Measurements from ENCODE around the gene MAZ.
"Not testable (repeated sequence)": the region's sequence is repeated elsewhere in the genome, so short reads cannot be mapped to it uniquely, and the experiment has no call there.

The MAZ gene

DNA sequence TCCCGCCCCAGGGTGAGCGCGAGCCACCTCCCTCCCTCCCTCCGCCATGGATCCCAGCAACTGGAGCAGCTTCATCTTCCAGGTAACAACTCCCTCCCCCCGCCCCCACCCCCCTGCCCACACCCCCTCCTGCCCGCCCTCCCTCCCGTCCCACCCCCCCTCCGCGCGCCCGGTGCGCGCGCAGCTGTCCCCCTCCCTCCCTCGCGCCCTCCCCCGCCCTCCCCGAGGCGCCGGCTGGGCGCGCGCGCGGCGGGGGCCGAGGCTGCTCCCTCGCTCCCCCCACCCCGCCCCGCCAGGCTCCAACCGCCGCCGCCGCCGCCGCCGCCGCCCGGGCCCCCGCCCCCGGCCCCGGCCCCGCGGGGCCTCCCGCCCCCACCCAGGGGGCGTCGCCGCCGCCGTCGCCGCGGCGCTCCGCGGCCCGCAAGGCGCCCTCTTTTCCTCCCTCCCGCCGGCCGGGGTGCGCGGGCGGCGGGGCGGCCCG lies at the start of gene MAZ:
MAZ (plus strand) TSS at position 431 of the 481 bp plus-strand sequence. CDS start 173 bp downstream, outside the sequence.
- no peak for FAIRE-seq

DNA sequence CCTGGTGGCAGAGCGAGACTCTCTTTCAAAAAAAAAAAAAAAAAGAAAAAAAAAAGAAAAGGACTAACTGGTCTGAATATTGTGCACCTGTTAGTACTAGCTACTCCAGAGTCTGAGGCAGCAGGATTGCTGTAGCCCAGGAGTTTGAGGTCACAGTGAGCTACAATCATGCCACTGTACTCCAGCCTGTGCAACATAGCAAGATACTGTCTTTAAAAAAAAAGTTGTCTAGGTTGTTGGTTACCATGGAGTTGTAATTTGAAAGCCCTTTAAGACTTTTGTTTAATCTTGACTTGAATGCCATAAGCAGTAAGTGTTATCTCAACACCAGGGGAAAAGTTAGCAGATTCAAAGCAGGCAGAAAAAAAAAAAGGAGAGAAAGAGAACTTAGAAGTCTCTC lies 49.7 kb upstream of the MAZ start:
- no peak for FAIRE-seq

DNA sequence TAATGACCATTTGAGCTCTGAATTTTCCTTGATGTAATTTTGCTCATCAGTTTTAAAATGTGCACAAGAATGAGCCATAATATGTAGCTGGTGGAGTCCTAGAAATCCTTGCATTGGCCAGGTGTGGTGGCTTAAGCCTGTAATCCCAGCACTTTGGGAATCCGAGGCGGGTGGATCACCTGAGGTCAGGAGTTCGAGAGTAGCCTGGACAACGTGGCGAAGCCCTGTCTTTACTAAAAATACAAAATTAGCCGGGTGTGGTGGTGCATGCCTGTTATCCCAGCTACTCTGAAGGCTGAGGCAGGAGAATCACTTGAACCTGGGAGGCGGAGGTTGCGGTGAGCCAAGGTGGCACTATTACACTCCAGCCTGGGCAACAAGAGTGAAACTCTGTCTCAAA lies 49.2 kb upstream of the MAZ start:
- FAIRE-seq: not testable (repeated sequence)

DNA sequence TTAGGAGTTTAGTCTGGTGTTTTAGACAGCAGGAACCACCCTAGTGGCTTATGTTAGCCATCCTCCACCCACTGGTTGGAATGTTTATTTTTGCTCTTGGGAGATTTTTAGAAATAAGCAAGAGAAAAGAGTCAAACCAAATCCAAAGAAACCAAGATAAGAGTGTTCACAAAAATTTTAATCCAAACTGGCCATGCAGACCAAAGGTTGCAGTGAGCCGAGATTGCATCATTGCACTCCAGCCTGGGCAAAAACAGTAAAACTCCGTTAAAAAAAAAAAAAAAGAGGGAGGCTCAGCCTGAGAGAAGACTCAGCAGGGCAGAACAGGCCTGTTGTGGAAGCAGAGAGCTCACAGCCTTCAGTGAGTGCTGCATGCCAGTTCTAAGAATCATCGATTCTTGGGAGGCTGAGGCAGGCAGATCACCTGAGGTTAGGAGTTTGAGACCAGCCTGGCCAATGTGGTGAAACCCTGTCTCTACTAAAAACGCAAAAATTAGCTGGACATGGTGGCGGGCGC lies 48.3 kb upstream of the MAZ start:
- no peak for FAIRE-seq

DNA sequence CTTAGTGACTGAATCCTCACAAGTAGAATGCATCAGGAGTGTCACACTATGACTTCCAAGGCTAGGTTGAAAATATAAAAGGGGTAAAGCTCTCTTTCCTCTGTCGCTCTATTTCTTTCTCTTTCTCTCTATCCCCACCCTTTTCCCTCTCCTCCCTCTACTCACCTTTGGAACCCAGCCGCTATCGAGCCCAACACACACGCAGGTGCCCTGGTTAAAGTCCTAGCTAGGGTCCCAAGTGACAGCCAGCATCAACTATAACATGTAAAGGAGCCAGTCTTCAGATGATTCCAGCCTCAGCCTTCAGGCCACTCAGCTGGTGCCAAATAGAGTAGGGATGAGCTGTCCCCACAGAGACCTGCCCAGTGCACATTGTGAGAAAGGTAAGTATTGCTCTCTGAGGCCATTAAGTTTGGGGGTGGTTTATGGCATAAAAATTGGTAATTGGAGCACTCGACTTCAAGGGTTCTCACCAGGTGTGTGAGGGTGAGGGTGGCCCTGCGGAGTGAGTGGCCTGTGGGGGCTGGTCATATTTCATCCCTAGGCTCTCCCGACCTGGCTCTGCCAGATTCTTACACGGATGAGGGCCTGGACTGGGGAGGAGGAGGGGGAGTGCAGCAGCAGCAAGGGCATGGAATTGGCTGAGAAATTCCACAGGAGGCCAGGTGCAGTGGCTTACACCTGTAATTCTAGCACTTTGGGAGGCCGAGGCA lies 45.6 kb upstream of the MAZ start:
- FAIRE-seq: no peak

GRCh38 chr16:29761280-29761651 lies 45.1 kb upstream of the MAZ start:
- FAIRE-seq: not testable (repeated sequence)

DNA sequence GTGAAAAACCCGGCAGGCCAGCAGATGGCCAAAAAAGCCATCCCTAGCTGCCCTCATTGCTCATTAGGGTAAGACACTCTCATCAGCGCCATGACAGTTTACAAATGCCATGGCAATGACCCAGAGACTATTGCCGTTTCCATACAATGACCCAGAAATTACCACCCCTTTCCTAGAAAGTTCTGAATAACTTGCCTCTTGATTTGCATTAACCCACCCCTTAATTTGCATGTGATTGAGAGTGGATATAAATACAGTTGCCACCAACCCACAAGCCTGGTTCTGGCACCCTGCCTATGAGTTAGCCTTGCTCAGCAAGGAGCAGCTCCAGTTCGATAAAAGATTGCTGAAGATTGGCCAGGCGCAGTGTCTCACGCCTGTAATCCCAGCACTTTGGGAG lies 44.4 kb upstream of the MAZ start:
- no peak for FAIRE-seq

GRCh38 chr16:29763326-29763725 lies 43.0 kb upstream of the MAZ start:
- no peak for FAIRE-seq

DNA sequence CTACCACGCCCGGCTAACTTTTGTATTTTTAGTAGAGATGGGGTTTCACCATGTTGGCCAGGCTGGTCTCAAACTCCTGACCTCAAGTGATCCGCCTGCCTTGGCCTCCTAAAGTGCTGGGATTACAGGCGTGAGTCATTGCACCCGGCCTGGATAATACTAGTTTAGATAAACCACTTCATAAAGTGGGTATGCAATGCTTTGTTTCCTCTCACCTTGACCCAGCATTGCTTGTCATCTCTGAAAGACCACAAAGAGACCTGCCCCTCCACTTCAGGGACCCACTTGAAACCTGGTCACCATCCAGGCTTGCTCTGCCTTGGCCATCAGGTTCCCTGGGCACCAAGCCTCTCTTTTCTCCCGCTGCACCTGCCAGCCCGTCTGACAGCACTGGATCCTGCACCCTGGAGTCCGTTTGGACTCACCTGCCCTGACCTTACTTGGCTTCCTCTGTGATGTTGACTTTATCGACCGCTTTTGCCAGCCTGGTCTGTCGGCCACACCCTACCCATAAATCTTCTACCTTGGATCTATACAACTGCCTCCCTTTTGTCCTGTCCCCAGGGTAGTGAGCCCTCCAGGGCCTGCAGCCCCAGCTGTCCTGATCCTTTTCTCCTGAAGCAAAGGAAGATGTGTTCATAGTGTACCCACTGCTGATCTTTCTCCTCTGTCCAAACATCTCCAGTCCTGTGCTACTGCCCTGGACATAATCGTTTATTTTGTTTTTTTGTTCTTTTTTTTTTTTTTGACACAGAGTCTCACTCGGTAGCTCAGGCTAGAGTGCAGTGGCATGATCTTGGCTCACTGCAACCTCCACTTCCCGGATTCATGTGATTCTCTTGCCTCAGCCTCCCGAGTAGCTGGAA lies 40.9 kb upstream of the MAZ start:
- no peak for FAIRE-seq

DNA sequence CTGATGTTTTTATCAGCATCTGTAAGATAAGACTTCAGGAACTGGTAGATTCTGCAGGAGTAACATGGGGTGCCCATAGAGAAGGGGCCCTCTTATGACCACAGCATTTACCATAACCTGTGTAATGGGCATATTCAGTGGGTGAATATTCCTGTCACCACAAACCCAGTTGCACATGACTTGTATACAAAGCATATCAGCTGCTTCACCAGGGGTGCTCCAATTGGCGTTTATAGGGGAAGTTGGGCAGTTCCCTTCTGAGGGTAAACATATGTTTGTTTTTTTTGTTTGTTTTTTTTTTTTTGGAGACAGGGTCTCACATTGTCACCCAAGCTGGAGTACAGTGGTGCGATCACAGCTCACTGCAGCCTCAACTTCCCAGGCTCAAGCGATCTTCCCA lies 39.8 kb upstream of the MAZ start:
- FAIRE-seq: no peak

GRCh38 chr16:29767062-29767461 lies 39.3 kb upstream of the MAZ start:
- FAIRE-seq: no peak

- FAIRE-seq: no peak
Measured at GRCh38 chr16:29769507-29769906, 36.8 kb upstream of the MAZ start.

- FAIRE-seq: no peak
Measured at GRCh38 chr16:29770250-29770929, 35.9 kb upstream of the MAZ start.

- not testable (repeated sequence) for FAIRE-seq
Measured at GRCh38 chr16:29772330-29772729, 34.0 kb upstream of the MAZ start.

DNA sequence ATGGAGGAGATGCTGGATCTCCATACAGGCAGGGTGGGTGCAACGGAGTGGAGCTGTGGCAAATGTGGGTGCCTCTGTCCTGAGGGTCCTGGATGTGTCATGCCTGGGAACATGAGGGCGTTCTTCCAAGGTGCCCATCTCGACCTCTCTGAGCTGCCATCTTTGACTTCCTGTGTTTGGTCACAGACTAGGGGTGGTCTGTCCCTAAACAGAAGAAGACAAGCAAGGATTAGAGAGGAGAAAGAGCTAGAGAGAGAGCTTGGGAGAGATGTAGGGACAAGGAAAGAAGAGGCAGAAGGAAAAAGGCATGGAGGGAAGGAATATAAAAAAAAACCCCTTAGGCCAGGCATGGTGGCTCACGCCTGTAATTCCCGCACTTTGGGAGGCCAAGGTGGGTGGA lies 31.6 kb upstream of the MAZ start:
- no peak for FAIRE-seq

GRCh38 chr16:29775742-29776408 lies 30.5 kb upstream of the MAZ start:
- no peak for FAIRE-seq

GRCh38 chr16:29777576-29778350 lies 28.6 kb upstream of the MAZ start, which contains the start of gene ZG16:
Gene ZG16 (plus strand): TSS chr16:29778256. CDS start chr16:29779267, 1,011 bp downstream.
- no peak for FAIRE-seq

DNA sequence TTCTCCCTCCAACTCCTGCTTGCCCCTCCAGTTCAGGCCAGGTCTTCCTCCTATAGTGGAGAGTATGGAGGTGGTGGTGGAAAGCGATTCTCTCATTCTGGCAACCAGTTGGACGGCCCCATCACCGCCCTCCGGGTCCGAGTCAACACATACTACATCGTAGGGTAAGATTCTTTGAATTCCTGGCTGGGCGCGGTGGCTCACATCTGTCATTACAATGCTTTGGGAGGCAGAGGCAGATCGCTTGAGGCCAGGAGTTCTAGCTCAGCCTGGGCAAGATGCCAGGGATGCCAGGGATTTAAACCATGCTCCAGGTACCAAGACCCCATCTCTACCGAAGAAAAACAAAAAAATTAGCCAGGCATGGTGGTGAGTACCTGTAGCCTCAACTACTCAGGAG lies 26.9 kb upstream of the MAZ start:
- no peak for FAIRE-seq

- not testable (repeated sequence) for FAIRE-seq
Measured at GRCh38 chr16:29783094-29783953, 23.0 kb upstream of the MAZ start.

DNA sequence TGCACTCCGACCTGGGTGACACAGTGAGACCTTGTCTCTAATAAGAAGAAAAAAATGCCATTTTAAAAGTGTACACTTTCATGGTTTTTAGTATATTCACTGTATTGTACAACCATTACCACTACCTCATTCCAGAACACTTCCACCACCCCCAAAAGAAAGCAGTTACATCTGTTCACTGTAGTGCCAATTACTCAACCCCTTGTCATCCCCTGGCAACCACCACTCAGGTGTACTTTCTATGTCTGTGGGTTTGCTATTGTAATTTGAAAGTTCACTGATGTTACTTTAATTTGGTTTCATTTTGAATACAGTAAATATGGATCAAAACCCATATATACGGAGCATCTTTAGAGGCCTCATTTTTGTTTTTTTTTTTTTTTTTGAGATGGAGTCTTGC lies 22.2 kb upstream of the MAZ start:
- FAIRE-seq: no peak
